DMS53 treated with DMSO at 0.1 percent for 48 hours (cell line): Measurements from ENCODE around the gene LAIR1.
A peak's percentile ranks its signal among the peaks of the same experiment; 100 is the strongest.
"Not testable (repeated sequence)": the region's sequence is repeated elsewhere in the genome, so short reads cannot be mapped to it uniquely, and the experiment has no call there.

Source experiments
- DNase-seq: peaks from one replicate; lab custom pipeline; 2025; ENCODE audit not compliant: unreplicated experiment; lab: John Stamatoyannopoulos, UW

The LAIR1 gene

GRCh38 chr19:54343868-54344267 is 20.9 kb downstream of the LAIR1 start:
- no peak for DNase-seq

- no peak for DNase-seq
Measured at GRCh38 chr19:54341295-54341694, 23.4 kb downstream of the LAIR1 start.

GRCh38 chr19:54339646-54340358 is 24.9 kb downstream of the LAIR1 start:
- no peak for DNase-seq

GRCh38 chr19:54338521-54338920 is 26.2 kb downstream of the LAIR1 start:
- DNase-seq, result no peak

- DNase-seq, result no peak
Measured at GRCh38 chr19:54337858-54338230, 26.9 kb downstream of the LAIR1 start.

- no peak for DNase-seq
Measured at GRCh38 chr19:54336893-54337857, 27.6 kb downstream of the LAIR1 start.

GRCh38 chr19:54335979-54336892 is 28.5 kb downstream of the LAIR1 start:
- no peak for DNase-seq

- DNase-seq, result no peak
Measured at GRCh38 chr19:54335164-54335563, 29.6 kb downstream of the LAIR1 start.

GRCh38 chr19:54333586-54334298 is 31.0 kb downstream of the LAIR1 start:
- DNase-seq, result no peak

- DNase-seq, result no peak
Measured at GRCh38 chr19:54332149-54332548, 32.6 kb downstream of the LAIR1 start.

- no peak for DNase-seq
Measured at GRCh38 chr19:54331626-54332025, 33.1 kb downstream of the LAIR1 start.

- no peak for DNase-seq
Measured at GRCh38 chr19:54329476-54330165, 35.1 kb downstream of the LAIR1 start.

- not testable (repeated sequence) for DNase-seq
Measured at GRCh38 chr19:54328781-54329180, 36.0 kb downstream of the LAIR1 start.

- no peak for DNase-seq
Measured at GRCh38 chr19:54325631-54326030, 39.1 kb downstream of the LAIR1 start.

GRCh38 chr19:54325194-54325621 is 39.5 kb downstream of the LAIR1 start:
- DNase-seq, result peak; percentile 5

GRCh38 chr19:54324071-54324470 is 40.7 kb downstream of the LAIR1 start:
- DNase-seq, result no peak

GRCh38 chr19:54322934-54323333 is 41.8 kb downstream of the LAIR1 start:
- not testable (repeated sequence) for DNase-seq

GRCh38 chr19:54322295-54322694 is 42.4 kb downstream of the LAIR1 start:
- not testable (repeated sequence) for DNase-seq

GRCh38 chr19:54319892-54320670 is 44.6 kb downstream of the LAIR1 start:
- no peak for DNase-seq
